HT1080 (cell line): ENCODE results near the gene STUB1. TPM values are rescaled to one million over a fixed set of nuclear protein-coding genes. Genes with fewer than 3 reads are reported as not detected.
A peak's percentile ranks its signal among the peaks of the same experiment; 100 is the strongest.
"Not testable (repeated sequence)": the region's sequence is repeated elsewhere in the genome, so short reads cannot be mapped to it uniquely, and the experiment has no call there.

ENCODE experiments used
- DNase-seq: peaks from one replicate; pipeline ENCODE4 v3.0.0-alpha.2; 2015; ENCODE audit warnings: low read depth
- total RNA-seq: library from RNA; depleted of rRNA; stranded (reverse); fragments of >200 nt; shearing (Covaris generic); gene quantifications from 2 replicates; pipeline ENCODE4 v1.2.3, GENCODE V29; 2014

STUB1 gene
- total RNA-seq, 1 experiment from 2014 or later, result 208 TPM

GRCh38 chr16:678209-678857 lies 1.9 kb upstream of the STUB1 start:
- no peak for DNase-seq

GRCh38 chr16:678858-679813 lies 1.1 kb upstream of the STUB1 start:
- peak; percentile 50 for DNase-seq

- DNase-seq, result no peak
These were observed 375 bp downstream of the STUB1 start for GRCh38 chr16:680625-680945.

GRCh38 chr16:680967-681745 lies 946 bp downstream of the STUB1 start:
- peak; percentile 37 for DNase-seq

- peak; percentile 32 for DNase-seq
These were observed 1.7 kb downstream of the STUB1 start for GRCh38 chr16:681746-682427.

- no peak for DNase-seq
These were observed 2.5 kb downstream of the STUB1 start for GRCh38 chr16:682493-683395.

GRCh38 chr16:683396-684070 lies 3.3 kb downstream of the STUB1 start:
- DNase-seq, result no peak

- DNase-seq, result peak; percentile 84
These were observed 4.0 kb downstream of the STUB1 start, which contains the start of gene JMJD8 for GRCh38 chr16:684071-684794. TSS of gene JMJD8 (minus strand) at chr16:684334. CDS start at chr16:684319, 15 bp downstream.

- no peak for DNase-seq
These were observed 4.9 kb downstream of the STUB1 start for GRCh38 chr16:684961-685696.

- DNase-seq, result peak; percentile 41
These were observed 5.8 kb downstream of the STUB1 start for GRCh38 chr16:685967-686366.

- DNase-seq, result no peak
These were observed 6.5 kb downstream of the STUB1 start for GRCh38 chr16:686459-687260.

- DNase-seq, result no peak
These were observed 7.3 kb downstream of the STUB1 start for GRCh38 chr16:687499-687898.

GRCh38 chr16:689175-689897 lies 9.1 kb downstream of the STUB1 start:
- no peak for DNase-seq

- DNase-seq, result not testable (repeated sequence)
These were observed 11.0 kb downstream of the STUB1 start for GRCh38 chr16:691242-691641.

GRCh38 chr16:692356-693108 lies 12.3 kb downstream of the STUB1 start:
- no peak for DNase-seq

- DNase-seq, result no peak
These were observed 13.2 kb downstream of the STUB1 start for GRCh38 chr16:693364-693763.
